ENCODE results near the gene PRDM16.

DNA sequence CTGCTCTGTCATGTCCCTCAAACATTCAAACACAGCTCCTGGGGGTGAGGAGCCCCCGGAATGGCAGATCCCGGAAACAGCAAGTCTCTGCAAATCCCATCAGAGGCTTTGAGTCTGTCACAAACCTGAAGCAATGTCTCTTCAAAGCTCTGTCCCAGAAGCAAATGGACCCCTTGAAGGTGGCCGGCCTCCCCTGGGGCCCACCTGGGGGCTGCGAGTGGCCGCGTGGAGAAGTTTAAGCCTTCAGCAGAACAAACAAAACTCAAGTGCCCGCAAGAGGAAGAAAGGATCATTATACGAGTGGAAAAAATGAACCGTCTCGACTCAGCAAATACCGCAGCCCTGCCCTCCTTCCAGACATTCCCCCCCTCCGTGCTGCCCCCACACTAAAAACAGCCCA, 53.3 kb downstream of the PRDM16 start:
- TF ChIP-seq, protein P1, sequence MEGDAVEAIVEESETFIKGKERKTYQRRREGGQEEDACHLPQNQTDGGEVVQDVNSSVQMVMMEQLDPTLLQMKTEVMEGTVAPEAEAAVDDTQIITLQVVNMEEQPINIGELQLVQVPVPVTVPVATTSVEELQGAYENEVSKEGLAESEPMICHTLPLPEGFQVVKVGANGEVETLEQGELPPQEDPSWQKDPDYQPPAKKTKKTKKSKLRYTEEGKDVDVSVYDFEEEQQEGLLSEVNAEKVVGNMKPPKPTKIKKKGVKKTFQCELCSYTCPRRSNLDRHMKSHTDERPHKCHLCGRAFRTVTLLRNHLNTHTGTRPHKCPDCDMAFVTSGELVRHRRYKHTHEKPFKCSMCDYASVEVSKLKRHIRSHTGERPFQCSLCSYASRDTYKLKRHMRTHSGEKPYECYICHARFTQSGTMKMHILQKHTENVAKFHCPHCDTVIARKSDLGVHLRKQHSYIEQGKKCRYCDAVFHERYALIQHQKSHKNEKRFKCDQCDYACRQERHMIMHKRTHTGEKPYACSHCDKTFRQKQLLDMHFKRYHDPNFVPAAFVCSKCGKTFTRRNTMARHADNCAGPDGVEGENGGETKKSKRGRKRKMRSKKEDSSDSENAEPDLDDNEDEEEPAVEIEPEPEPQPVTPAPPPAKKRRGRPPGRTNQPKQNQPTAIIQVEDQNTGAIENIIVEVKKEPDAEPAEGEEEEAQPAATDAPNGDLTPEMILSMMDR (optimal IDR thresholded peaks at IDR 0.05 in 1 of 3, IDR thresholded peaks at IDR 0.05 in 1 of 3, conservative IDR thresholded peaks at IDR 0.05 in 1 of 3; ENCODE audit: extremely low read depth in 1 of 3, insufficient read depth in 2 of 3, low read length in 3 of 3): no peak
- TF ChIP-seq EZH2 (IDR thresholded peaks at IDR 0.05; ENCODE audit: low read length): no peak
